GM12878 (cell line): Measurements from ENCODE around the gene LTBP2.

Source experiments
- MYC ChIP-seq: IDR thresholded peaks from 2 replicates; pipeline ENCODE4 v1.6.1; 2011; ENCODE audit warnings: mild to moderate bottlenecking, low read length, moderate library complexity, inconsistent platforms; ENCODE audit not compliant: insufficient read depth, insufficient replicate concordance, insufficient read length, severe bottlenecking
- NR2C1 ChIP-seq: fragments of 450-650 bp; IDR thresholded peaks from 2 replicates; pipeline ENCODE4 v1.6.1; 2017; ENCODE audit warnings: antibody characterized with exemption, mild to moderate bottlenecking, moderate library complexity
- POLR2A ChIP-seq: IDR thresholded peaks from 2 replicates; pipeline ENCODE4 v1.6.1; 2011; ENCODE audit warnings: low read depth, mild to moderate bottlenecking, low read length
- RCOR1 ChIP-seq: conservative IDR thresholded peaks from 2 replicates; pipeline ENCODE4 v1.6.1; 2012; ENCODE audit warnings: low read depth, low read length, improper control_type of control experiment
- TF ChIP-seq, protein P1 (sequence below): fragments of 450-650 bp; IDR thresholded peaks from 2 replicates; pipeline ENCODE4 v1.6.1; 2017; ENCODE audit warnings: mild to moderate bottlenecking

DNA sequence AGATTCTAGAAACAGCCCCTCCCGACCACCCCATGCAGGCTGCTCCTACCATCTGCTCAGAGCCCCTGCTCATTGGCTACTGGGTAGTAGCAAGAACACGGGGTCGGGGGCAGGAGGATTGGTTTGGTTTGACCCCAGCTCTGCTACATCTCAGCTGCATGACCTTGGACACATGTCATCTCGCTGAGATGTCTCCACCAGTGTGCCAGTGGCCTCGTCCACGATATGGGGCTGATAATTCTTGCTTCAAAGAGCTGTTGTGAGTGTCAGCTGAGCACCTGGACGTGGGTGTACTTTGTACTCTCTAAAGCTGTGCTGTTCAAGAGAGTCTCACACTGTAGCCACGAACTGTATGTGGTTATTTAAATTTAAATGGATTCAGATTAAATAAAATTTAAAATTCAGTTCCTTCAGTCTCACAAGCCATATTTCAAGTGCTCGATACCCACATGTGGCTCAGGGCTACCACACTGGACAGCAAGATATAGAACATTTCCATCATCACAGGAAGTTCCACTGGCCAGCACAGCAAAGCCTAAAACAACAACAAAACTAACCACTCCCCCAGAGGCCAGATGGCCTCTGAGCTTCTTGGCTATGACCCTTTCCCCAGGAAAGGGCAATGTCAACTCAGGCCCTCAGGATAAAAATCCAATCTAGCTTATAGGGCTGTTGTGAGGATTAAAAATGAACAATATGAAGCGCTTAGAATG lies 18.6 kb downstream of the LTBP2 start:
- TF ChIP-seq POLR2A = no peak
- no peak for TF ChIP-seq RCOR1
- TF ChIP-seq, protein P1, sequence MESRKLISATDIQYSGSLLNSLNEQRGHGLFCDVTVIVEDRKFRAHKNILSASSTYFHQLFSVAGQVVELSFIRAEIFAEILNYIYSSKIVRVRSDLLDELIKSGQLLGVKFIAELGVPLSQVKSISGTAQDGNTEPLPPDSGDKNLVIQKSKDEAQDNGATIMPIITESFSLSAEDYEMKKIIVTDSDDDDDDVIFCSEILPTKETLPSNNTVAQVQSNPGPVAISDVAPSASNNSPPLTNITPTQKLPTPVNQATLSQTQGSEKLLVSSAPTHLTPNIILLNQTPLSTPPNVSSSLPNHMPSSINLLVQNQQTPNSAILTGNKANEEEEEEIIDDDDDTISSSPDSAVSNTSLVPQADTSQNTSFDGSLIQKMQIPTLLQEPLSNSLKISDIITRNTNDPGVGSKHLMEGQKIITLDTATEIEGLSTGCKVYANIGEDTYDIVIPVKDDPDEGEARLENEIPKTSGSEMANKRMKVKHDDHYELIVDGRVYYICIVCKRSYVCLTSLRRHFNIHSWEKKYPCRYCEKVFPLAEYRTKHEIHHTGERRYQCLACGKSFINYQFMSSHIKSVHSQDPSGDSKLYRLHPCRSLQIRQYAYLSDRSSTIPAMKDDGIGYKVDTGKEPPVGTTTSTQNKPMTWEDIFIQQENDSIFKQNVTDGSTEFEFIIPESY = no peak
- TF ChIP-seq NR2C1 = no peak
- TF ChIP-seq MYC = no peak
